Activated naive CD8-positive, alpha-beta T cell (primary cell): ENCODE data around the gene MUC13.

Experiments used
- H3K27ac Mint-ChIP-seq: one replicate; pipeline ENCODE4 v1.8.0; 2021; ENCODE audit warnings: mixed read lengths
- H3K27me3 Mint-ChIP-seq: one replicate; pipeline ENCODE4 v1.8.0; 2021; ENCODE audit warnings: mixed read lengths
- H3K36me3 Mint-ChIP-seq: one replicate; pipeline ENCODE4 v1.8.0; 2021; ENCODE audit warnings: mixed read lengths
- H3K4me1 Mint-ChIP-seq: one replicate; pipeline ENCODE4 v1.8.0; 2021; ENCODE audit warnings: low read depth, mixed read lengths
- H3K4me3 Mint-ChIP-seq: one replicate; pipeline ENCODE4 v1.8.0; 2021; ENCODE audit warnings: mild to moderate bottlenecking, mixed read lengths
- H3K9me3 Mint-ChIP-seq: one replicate; pipeline ENCODE4 v1.8.0; 2021; ENCODE audit warnings: low read depth, mixed read lengths

Gene MUC13

GRCh38 chr3:124882816-124883747, 51.5 kb downstream of the MUC13 start:
- Mint-ChIP-seq H3K36me3 (no peaks in the 10 kb centered on the region), H3K9me3 (no peaks in the 10 kb centered on the region), H3K4me1 (peaks cover 13% of the 10 kb centered on the region), H3K4me3 (no peak overlapping the region), H3K27ac (no peak overlapping the region), H3K27me3 (peaks cover 12% of the 10 kb centered on the region)

GRCh38 chr3:124881976-124882697, 52.4 kb downstream of the MUC13 start:
- H3K9me3 Mint-ChIP-seq = no peaks in the 10 kb centered on the region
- peaks cover 11% of the 10 kb centered on the region for H3K27me3 Mint-ChIP-seq
- no peaks in the 10 kb centered on the region for H3K36me3 Mint-ChIP-seq
- no peak overlapping the region for H3K27ac Mint-ChIP-seq
- H3K4me3 Mint-ChIP-seq = no peak overlapping the region
- peaks cover 13% of the 10 kb centered on the region for H3K4me1 Mint-ChIP-seq

GRCh38 chr3:124879337-124879680, 55.2 kb downstream of the MUC13 start:
- Mint-ChIP-seq H3K27me3 (peaks cover 7% of the 10 kb centered on the region), H3K4me1 (peaks cover 8% of the 10 kb centered on the region), H3K4me3 (no peak overlapping the region), H3K9me3 (no peaks in the 10 kb centered on the region), H3K27ac (no peak overlapping the region), H3K36me3 (no peaks in the 10 kb centered on the region)

- H3K27me3 Mint-ChIP-seq = peaks cover 7% of the 10 kb centered on the region
- no peak overlapping the region for H3K27ac Mint-ChIP-seq
- peaks cover 8% of the 10 kb centered on the region for H3K4me1 Mint-ChIP-seq
- H3K36me3 Mint-ChIP-seq = no peaks in the 10 kb centered on the region
- H3K4me3 Mint-ChIP-seq = no peak overlapping the region
- no peaks in the 10 kb centered on the region for H3K9me3 Mint-ChIP-seq
Measured at GRCh38 chr3:124878561-124879336, 55.8 kb downstream of the MUC13 start.

- Mint-ChIP-seq H3K9me3 (no peaks in the 10 kb centered on the region), H3K36me3 (no peaks in the 10 kb centered on the region), H3K27ac (no peak overlapping the region), H3K4me3 (no peak overlapping the region), H3K4me1 (peaks cover 8% of the 10 kb centered on the region), H3K27me3 (peaks cover 9% of the 10 kb centered on the region)
Measured at GRCh38 chr3:124877674-124878073, 56.9 kb downstream of the MUC13 start.

- H3K36me3 Mint-ChIP-seq = no peaks in the 10 kb centered on the region
- no peak overlapping the region for H3K27ac Mint-ChIP-seq
- H3K4me1 Mint-ChIP-seq = peaks cover 8% of the 10 kb centered on the region
- H3K9me3 Mint-ChIP-seq = no peaks in the 10 kb centered on the region
- H3K27me3 Mint-ChIP-seq = peaks cover 3% of the 10 kb centered on the region
- no peak overlapping the region for H3K4me3 Mint-ChIP-seq
Measured at GRCh38 chr3:124876401-124876878, 58.1 kb downstream of the MUC13 start.

GRCh38 chr3:124873226-124873625, 61.3 kb downstream of the MUC13 start:
- Mint-ChIP-seq H3K4me1 (no peaks in the 10 kb centered on the region), H3K36me3 (no peaks in the 10 kb centered on the region), H3K27me3 (peaks cover 3% of the 10 kb centered on the region), H3K9me3 (no peaks in the 10 kb centered on the region), H3K4me3 (no peak overlapping the region), H3K27ac (no peak overlapping the region)

GRCh38 chr3:124867511-124867910, 67.0 kb downstream of the MUC13 start:
- Mint-ChIP-seq H3K4me3 (no peak overlapping the region), H3K9me3 (no peaks in the 10 kb centered on the region), H3K36me3 (no peaks in the 10 kb centered on the region), H3K27me3 (peaks cover 4% of the 10 kb centered on the region), H3K27ac (no peak overlapping the region), H3K4me1 (no peaks in the 10 kb centered on the region)

- no peak overlapping the region for H3K27ac Mint-ChIP-seq
- H3K4me1 Mint-ChIP-seq = no peaks in the 10 kb centered on the region
- H3K36me3 Mint-ChIP-seq = no peaks in the 10 kb centered on the region
- no peak overlapping the region for H3K4me3 Mint-ChIP-seq
- no peaks in the 10 kb centered on the region for H3K9me3 Mint-ChIP-seq
- no peaks in the 10 kb centered on the region for H3K27me3 Mint-ChIP-seq
Measured at GRCh38 chr3:124862006-124862405, 72.5 kb downstream of the MUC13 start.

- H3K27ac Mint-ChIP-seq = no peak overlapping the region
- no peaks in the 10 kb centered on the region for H3K4me1 Mint-ChIP-seq
- H3K4me3 Mint-ChIP-seq = no peak overlapping the region
- no peaks in the 10 kb centered on the region for H3K9me3 Mint-ChIP-seq
- H3K27me3 Mint-ChIP-seq = no peaks in the 10 kb centered on the region
- no peaks in the 10 kb centered on the region for H3K36me3 Mint-ChIP-seq
Measured at GRCh38 chr3:124861041-124861440, 73.5 kb downstream of the MUC13 start.

- no peak overlapping the region for H3K4me3 Mint-ChIP-seq
- no peaks in the 10 kb centered on the region for H3K36me3 Mint-ChIP-seq
- H3K4me1 Mint-ChIP-seq = no peaks in the 10 kb centered on the region
- H3K27ac Mint-ChIP-seq = no peak overlapping the region
- H3K27me3 Mint-ChIP-seq = peaks cover 2% of the 10 kb centered on the region
- H3K9me3 Mint-ChIP-seq = no peaks in the 10 kb centered on the region
Measured at GRCh38 chr3:124860599-124860998, 74.0 kb downstream of the MUC13 start.

GRCh38 chr3:124859025-124859424, 75.5 kb downstream of the MUC13 start:
- no peak overlapping the region for H3K27ac Mint-ChIP-seq
- no peak overlapping the region for H3K4me3 Mint-ChIP-seq
- H3K9me3 Mint-ChIP-seq = no peaks in the 10 kb centered on the region
- H3K27me3 Mint-ChIP-seq = peaks cover 4% of the 10 kb centered on the region
- H3K36me3 Mint-ChIP-seq = no peaks in the 10 kb centered on the region
- no peaks in the 10 kb centered on the region for H3K4me1 Mint-ChIP-seq

GRCh38 chr3:124858275-124858674, 76.3 kb downstream of the MUC13 start:
- Mint-ChIP-seq H3K4me3 (no peak overlapping the region), H3K27ac (no peak overlapping the region), H3K9me3 (no peaks in the 10 kb centered on the region), H3K36me3 (no peaks in the 10 kb centered on the region), H3K27me3 (peaks cover 4% of the 10 kb centered on the region), H3K4me1 (no peaks in the 10 kb centered on the region)

GRCh38 chr3:124856677-124857076, 77.9 kb downstream of the MUC13 start:
- Mint-ChIP-seq H3K9me3 (no peaks in the 10 kb centered on the region), H3K36me3 (no peaks in the 10 kb centered on the region), H3K4me1 (no peaks in the 10 kb centered on the region), H3K27me3 (peaks cover 4% of the 10 kb centered on the region), H3K4me3 (no peak overlapping the region), H3K27ac (no peak overlapping the region)
